ENCODE measurements around the gene ACIN1.
"Not testable (repeated sequence)": the region's sequence is repeated elsewhere in the genome, so short reads cannot be mapped to it uniquely, and the experiment has no call there.

ACIN1 gene

DNA sequence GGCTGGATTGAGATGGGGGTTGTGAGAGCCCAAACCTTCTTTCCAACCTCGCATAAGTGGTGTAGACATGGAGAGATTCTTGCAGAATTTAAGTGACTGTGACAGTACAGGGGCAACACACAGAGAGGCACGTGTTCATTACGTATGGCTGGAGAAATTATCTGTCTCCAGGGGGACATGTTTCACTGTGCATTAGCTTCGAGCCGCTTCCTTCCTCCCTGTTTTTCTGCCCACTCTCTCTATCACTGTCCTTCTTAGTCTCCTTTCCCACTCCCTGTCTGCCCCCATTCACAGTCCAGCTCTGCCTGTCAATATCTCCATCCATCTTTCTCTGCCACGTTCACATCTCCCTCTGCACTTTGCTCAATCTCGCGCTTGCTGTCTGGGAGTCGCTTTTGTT, 73.5 kb downstream of the ACIN1 start:
- no peak overlapping the region for H3K4me3 Mint-ChIP-seq
- H3K27ac Mint-ChIP-seq: no peak overlapping the region
- peaks cover 55% of the 10 kb centered on the region for H3K4me1 Mint-ChIP-seq (ENCODE audit: low read depth)
- H3K36me3 Mint-ChIP-seq: peaks cover 19% of the 10 kb centered on the region
- no peaks in the 10 kb centered on the region for H3K27me3 Mint-ChIP-seq
- no peaks in the 10 kb centered on the region for H3K9me3 Mint-ChIP-seq (ENCODE audit: low read depth)

DNA sequence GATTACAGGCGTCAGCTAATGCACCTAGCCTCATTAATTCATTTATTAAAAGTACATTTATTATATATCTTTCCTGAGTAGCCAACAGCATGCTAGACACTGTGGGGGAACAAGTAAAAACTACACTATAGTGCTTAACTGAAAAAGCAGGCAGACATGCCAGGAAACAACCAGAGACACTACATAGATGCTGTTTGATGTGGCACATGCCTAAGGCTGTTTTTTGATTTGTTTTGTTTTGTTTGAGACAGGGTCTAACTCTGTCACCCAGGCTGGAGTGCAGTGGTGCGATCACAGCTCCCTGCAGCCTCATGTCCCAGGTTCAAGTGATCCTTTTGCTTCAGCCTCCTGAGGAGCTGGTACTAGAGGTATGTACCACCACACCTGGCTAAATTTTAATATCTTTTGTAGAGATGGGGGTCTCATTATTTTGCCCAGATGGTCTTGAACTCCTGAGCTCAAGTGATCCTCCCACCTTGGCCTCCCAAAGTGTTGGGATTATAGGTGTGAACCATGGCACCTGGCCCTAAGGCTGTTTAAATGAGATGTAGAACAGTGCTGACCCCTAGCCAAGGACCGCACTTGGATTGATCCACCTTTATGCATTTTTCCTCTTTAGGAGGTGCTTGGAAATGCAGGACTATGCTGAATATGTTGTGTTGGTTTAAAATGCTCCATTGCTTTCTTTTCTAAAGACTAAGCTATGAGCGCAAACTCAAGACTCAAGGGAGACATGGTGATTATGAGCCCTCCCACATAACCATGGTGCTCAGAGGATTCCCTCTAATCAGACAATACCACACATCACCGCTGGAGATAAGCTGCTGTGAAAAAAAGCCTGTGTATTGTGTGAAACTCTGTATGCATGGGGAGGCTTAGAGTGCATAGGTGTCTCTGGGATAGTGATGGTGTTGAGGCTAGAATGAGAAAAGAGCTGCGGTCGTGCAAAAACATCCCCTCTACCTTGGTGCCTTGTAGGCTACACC, 74.5 kb downstream of the ACIN1 start:
- H3K4me1 Mint-ChIP-seq (ENCODE audit: low read depth): peaks cover 49% of the 10 kb centered on the region
- H3K4me3 Mint-ChIP-seq: no peak overlapping the region
- no peaks in the 10 kb centered on the region for H3K9me3 Mint-ChIP-seq (ENCODE audit: low read depth)
- no peaks in the 10 kb centered on the region for H3K27me3 Mint-ChIP-seq
- peak overlapping the region; percentile 59 for H3K27ac Mint-ChIP-seq
- H3K36me3 Mint-ChIP-seq: peaks cover 12% of the 10 kb centered on the region

DNA sequence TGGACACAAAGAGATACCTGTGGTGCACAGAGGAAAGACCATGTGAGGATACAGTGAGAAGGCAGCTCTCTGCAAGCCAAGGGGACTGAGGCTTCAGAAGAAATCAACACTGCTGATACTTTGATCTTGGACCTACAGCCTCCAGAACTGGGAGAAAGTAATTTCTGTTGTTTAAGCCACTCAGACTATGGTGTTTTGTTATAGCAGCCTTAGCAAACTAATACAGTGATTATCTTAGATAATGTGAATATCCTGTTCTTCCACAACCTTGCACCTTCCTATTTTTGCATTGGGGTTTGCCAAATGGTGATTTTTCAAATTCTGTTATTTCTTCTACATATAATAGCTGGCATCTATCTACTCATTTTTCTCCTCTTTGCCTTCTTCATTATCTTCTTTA, 76.8 kb downstream of the ACIN1 start:
- no peaks in the 10 kb centered on the region for H3K9me3 Mint-ChIP-seq (ENCODE audit: low read depth)
- peaks cover 27% of the 10 kb centered on the region for H3K4me1 Mint-ChIP-seq (ENCODE audit: low read depth)
- no peaks in the 10 kb centered on the region for H3K27me3 Mint-ChIP-seq
- no peaks in the 10 kb centered on the region for H3K36me3 Mint-ChIP-seq
- H3K27ac Mint-ChIP-seq: no peak overlapping the region
- H3K4me3 Mint-ChIP-seq: no peak overlapping the region

DNA sequence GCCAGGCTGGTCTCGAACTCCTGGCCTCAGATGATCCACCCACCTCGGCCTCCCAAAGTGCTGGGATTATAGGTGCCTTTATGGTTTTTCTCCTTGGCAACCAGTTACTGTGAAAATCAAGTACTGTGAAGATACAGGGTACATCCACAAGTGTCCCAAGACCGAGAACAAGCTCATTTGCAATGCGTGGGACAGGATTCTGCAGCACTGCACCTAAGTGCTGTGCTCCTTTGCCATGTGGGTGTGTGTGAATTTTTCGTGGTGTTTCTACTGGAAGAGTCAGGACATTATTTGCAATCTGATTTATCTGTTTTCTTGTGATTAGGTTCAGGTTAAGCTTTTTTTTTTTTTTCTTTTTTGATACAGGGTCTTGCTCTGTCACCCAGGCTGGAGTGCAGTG, 77.8 kb downstream of the ACIN1 start:
- Mint-ChIP-seq H3K4me3 (no peak overlapping the region), H3K9me3 (ENCODE audit: low read depth) (no peaks in the 10 kb centered on the region), H3K4me1 (ENCODE audit: low read depth) (peaks cover 21% of the 10 kb centered on the region), H3K27ac (no peak overlapping the region), H3K27me3 (no peaks in the 10 kb centered on the region), H3K36me3 (no peaks in the 10 kb centered on the region)

DNA sequence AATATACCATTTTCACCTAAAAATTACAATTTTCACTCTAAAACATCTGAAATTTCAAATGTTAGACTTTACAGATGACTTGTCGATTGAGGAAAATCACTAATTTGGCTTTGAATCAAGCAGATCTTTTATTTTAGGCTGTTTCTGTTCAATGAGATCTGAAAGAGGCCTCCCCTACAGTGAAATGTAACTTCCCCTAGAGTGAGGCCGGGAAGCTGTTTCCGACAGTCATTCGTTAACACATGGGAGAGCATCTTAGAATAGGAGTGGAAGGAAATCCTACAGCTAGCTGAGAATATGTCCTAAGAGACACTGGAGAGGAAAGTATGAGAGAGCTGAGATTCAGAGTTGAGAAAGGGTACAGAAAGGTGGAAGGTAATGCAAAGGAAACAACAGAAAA, 79.3 kb downstream of the ACIN1 start:
- Mint-ChIP-seq H3K36me3 (no peaks in the 10 kb centered on the region), H3K27me3 (no peaks in the 10 kb centered on the region), H3K4me1 (ENCODE audit: low read depth) (peaks cover 9% of the 10 kb centered on the region), H3K4me3 (no peak overlapping the region), H3K9me3 (ENCODE audit: low read depth) (no peaks in the 10 kb centered on the region), H3K27ac (no peak overlapping the region)

DNA sequence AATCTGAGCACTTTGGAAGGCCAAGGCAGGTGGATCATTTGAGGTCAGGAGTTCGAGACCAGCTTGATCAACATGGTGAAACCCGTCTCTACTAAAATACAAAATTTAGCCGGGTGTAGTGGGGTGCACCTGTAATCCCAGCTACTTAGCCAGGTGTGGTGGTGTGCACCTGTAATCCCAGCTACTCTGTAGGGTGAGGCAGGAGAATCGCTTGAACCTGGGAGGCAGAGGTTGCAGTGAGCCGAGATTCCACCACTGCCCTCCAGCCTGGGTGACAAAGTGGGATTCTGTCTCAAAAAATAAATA, 81.2 kb downstream of the ACIN1 start:
- H3K27me3 Mint-ChIP-seq; H3K9me3 Mint-ChIP-seq (ENCODE audit: low read depth); H3K27ac Mint-ChIP-seq; H3K36me3 Mint-ChIP-seq; H3K4me3 Mint-ChIP-seq: not testable (repeated sequence)
- H3K4me1 Mint-ChIP-seq (ENCODE audit: low read depth): peaks cover 20% of the 10 kb centered on the region

DNA sequence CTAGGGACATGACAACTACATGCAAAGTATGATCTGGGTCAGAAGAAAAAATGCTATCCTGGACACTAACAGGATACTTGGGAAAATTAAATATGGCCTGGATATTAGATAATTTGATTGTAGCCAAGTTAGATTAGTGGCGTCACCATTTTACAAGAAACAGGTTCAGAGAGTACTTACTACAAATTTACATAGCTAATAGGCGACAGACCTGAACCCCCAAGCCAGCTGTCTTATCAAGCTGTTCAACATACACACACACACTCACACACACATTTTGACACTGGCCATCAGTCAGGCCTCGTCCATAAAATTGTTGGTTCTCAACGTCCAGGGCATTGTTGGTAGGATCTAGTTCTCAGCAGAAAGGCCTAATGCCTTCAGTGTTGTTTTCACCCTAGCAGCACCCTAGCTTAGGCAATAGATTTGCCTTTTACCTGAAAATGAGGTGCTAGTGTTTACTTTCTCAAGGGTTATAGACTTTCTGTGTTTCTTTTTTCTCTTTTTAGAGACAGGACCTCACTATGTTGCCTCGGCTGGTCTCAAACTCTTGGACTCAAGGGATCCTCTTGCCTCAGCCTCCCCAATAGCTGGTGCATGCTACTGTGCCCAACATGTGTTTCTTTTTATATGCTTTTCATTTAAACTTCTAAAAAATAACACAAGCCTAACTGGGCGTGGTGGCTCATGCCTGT, 81.7 kb downstream of the ACIN1 start:
- Mint-ChIP-seq H3K9me3 (ENCODE audit: low read depth) (no peaks in the 10 kb centered on the region), H3K4me1 (ENCODE audit: low read depth) (peaks cover 25% of the 10 kb centered on the region), H3K27ac (no peak overlapping the region), H3K36me3 (no peaks in the 10 kb centered on the region), H3K27me3 (no peaks in the 10 kb centered on the region), H3K4me3 (no peak overlapping the region)

DNA sequence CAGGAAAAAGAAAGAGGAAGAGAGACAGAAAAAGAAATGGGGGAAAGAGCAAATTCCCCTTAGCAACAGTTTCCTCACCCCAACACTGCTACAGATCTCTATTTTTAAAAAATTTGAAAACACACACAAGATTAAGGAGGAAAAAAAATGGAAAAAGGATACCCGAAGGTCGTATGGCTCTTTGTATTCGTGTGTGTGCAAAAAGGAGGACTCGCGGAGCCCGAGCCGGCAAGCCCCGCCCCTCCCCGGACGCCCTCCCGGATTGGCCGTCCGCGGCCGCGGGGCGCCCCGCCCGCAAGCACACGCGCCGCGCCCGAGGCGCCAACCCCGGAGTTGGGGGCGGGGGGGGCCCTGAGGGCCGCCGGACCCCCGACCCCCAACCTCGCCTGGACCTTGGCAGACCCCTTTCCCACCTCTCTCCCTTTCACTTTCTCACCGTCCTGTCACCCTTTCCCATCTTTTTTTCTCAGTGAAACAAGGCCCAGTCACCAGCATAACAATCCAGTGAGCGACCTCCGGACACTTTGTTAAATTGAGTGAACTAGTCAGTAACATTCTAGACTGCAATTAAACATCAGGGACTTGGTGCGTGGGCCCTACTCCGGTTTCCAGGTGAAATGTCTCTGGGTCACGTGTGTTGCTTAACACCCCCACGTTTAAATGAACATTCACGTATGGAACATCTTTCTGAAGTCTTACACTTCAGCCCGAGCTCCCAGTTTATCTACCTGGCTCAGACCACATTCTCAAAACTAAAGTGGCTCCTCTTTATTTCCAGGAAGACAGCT, 84.8 kb downstream of the ACIN1 start, which contains the start of gene C14orf93:
Gene C14orf93, minus strand, starts transcription at position 205 of the 788 bp plus-strand sequence. CDS start 11,120 bp downstream, outside the sequence.
- peaks cover 47% of the 10 kb centered on the region for H3K4me1 Mint-ChIP-seq (ENCODE audit: low read depth)
- H3K4me3 Mint-ChIP-seq: peak within 1 kb of the TSS; percentile 93
- H3K27ac Mint-ChIP-seq: peak within 1 kb of the TSS; percentile 95
- H3K27me3 Mint-ChIP-seq: no peaks in the 10 kb centered on the region
- no peaks in the 10 kb centered on the region for H3K36me3 Mint-ChIP-seq
- H3K9me3 Mint-ChIP-seq (ENCODE audit: low read depth): no peaks in the 10 kb centered on the region

DNA sequence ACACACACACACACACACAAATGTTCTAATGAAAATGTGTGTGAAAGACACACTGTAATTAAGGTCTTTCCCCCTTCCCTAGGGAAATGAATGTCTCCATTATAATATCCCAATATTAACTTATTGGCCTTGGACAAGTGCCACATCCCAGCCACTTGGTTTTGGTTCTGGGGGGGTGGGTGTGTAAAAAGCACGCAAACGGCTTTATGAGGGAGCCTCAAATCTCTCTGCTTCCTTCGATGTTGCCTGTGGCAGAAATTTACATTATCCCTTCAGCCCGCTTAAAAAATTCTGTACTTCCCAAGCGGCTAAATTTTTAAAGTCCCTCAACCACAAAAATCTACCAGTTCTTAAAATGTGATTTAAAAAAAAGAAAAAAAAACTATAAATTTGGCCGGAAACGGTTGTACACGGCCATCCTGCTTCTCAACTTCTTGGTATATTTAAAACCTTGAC, 85.4 kb downstream of the ACIN1 start:
- Mint-ChIP-seq H3K27me3 (no peaks in the 10 kb centered on the region), H3K4me3 (peak overlapping the region; percentile 93), H3K27ac (peak overlapping the region; percentile 93), H3K36me3 (no peaks in the 10 kb centered on the region), H3K4me1 (ENCODE audit: low read depth) (peaks cover 50% of the 10 kb centered on the region), H3K9me3 (ENCODE audit: low read depth) (no peaks in the 10 kb centered on the region)

DNA sequence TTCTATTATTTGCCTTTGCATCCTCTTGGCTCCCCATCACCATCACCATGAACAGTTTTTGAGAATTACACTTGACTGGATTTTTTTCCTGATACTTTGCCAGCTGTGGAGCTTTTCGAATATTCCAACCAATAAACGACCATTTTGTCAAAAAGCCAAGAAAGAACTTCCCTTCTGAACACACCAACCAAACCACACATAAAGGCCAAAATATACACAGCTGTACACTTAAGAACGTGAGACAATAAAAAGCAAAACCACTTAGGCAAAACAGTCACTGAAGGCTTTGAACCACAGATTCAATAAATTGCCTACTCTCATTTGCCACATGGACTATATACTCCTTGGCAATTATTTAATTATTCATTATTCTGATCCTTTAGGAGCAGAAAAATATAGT, 86.1 kb downstream of the ACIN1 start:
- no peaks in the 10 kb centered on the region for H3K36me3 Mint-ChIP-seq
- peaks cover 50% of the 10 kb centered on the region for H3K4me1 Mint-ChIP-seq (ENCODE audit: low read depth)
- H3K27ac Mint-ChIP-seq: peak overlapping the region; percentile 22
- H3K9me3 Mint-ChIP-seq (ENCODE audit: low read depth): no peaks in the 10 kb centered on the region
- no peaks in the 10 kb centered on the region for H3K27me3 Mint-ChIP-seq
- peak overlapping the region; percentile 93 for H3K4me3 Mint-ChIP-seq

All from activated naive CD8-positive, alpha-beta T cell (primary cell).